Parathyroid adenoma (tissue), 2 donors: ENCODE measurements around the gene MRPL46.

Experiments used
- H2AFZ ChIP-seq: fragments of 300-600 bp; sonication (generic); one replicate; pipeline ENCODE4 v1.7.0; 2017; ENCODE audit warnings: antibody characterized with exemption, mild to moderate bottlenecking
- H3K27ac ChIP-seq: fragments of 300-600 bp; sonication (generic); one replicate; pipeline ENCODE4 v1.7.0; 2017
- H3K27me3 ChIP-seq: fragments of 300-600 bp; sonication (generic); one replicate; pipeline ENCODE4 v1.7.0; 2017; ENCODE audit warnings: low read length; ENCODE audit not compliant: control insufficient read depth, insufficient read depth
- H3K36me3 ChIP-seq: fragments of 300-600 bp; sonication (generic); one replicate; pipeline ENCODE4 v1.7.0; 2017; ENCODE audit warnings: low read length; ENCODE audit not compliant: control insufficient read depth, insufficient read depth
- H3K4me1 ChIP-seq: fragments of 300-600 bp; sonication (generic); one replicate; pipeline ENCODE4 v1.7.0; 2017; ENCODE audit warnings: control low read depth
- H3K4me2 ChIP-seq: fragments of 300-600 bp; sonication (generic); one replicate; pipeline ENCODE4 v1.7.0; 2017; ENCODE audit warnings: low read length
- H3K4me3 ChIP-seq: fragments of 300-600 bp; sonication (generic); one replicate; pipeline ENCODE4 v1.7.0; 2017; ENCODE audit warnings: low read depth, low read length
- H3K79me2 ChIP-seq: fragments of 300-600 bp; sonication (generic); one replicate; pipeline ENCODE4 v1.7.0; 2017; ENCODE audit warnings: control low read depth
- H3K9ac ChIP-seq: fragments of 300-600 bp; sonication (generic); one replicate; pipeline ENCODE4 v1.7.0; 2017; ENCODE audit warnings: mild to moderate bottlenecking
- H3K9me3 ChIP-seq: fragments of 300-600 bp; sonication (generic); one replicate; pipeline ENCODE4 v1.7.0; 2017; ENCODE audit warnings: low read length; ENCODE audit not compliant: control insufficient read depth
- CTCF ChIP-seq: fragments of 300-600 bp; sonication (generic); IDR thresholded peaks from one replicate; pipeline ENCODE4 v1.7.0; 2017; ENCODE audit warnings: antibody characterized with exemption, mild to moderate bottlenecking
- donor health status: primary hyperparathyroidism.

The MRPL46 gene

GRCh38 chr15:88423331-88423730 lies 43.9 kb downstream of the MRPL46 start:
- Histone ChIP-seq H3K4me2 (no peak overlapping the region), H3K27me3 (no peaks in the 10 kb centered on the region), H3K9ac (no peak overlapping the region), H3K4me3 (no peak overlapping the region), H3K27ac (no peak overlapping the region), H3K79me2 (no peaks in the 10 kb centered on the region), H3K4me1 (no peaks in the 10 kb centered on the region), H3K9me3 (no peaks in the 10 kb centered on the region), H3K36me3 (no peaks in the 10 kb centered on the region), H2AFZ (no peak overlapping the region)
- no peak for TF ChIP-seq CTCF

- no peak for TF ChIP-seq CTCF
- Histone ChIP-seq H2AFZ (no peak overlapping the region), H3K4me3 (no peak overlapping the region), H3K36me3 (no peaks in the 10 kb centered on the region), H3K4me1 (no peaks in the 10 kb centered on the region), H3K79me2 (no peaks in the 10 kb centered on the region), H3K9ac (no peak overlapping the region), H3K27ac (no peak overlapping the region), H3K9me3 (no peaks in the 10 kb centered on the region), H3K27me3 (no peaks in the 10 kb centered on the region), H3K4me2 (no peak overlapping the region)
These were observed 47.4 kb downstream of the MRPL46 start for GRCh38 chr15:88419830-88420229.
